Type B pancreatic cell (in vitro differentiated cells): ENCODE data around the gene GDNF. TPM values are rescaled to one million over a fixed set of nuclear protein-coding genes. Genes with fewer than 3 reads are reported as not detected.
"Not testable (repeated sequence)": the region's sequence is repeated elsewhere in the genome, so short reads cannot be mapped to it uniquely, and the experiment has no call there.

Experiments used
- DNase-seq: peaks from one replicate; pipeline ENCODE4 v3.0.0; 2021; ENCODE audit warnings: mixed read lengths; ENCODE audit not compliant: unreplicated experiment; ENCODE audit errors: extremely low spot score
- H3K27ac Mint-ChIP-seq: 2 replicates; pipeline ENCODE4 v1.8.0; 2021; ENCODE audit warnings: mild to moderate bottlenecking, mixed read lengths
- H3K27me3 Mint-ChIP-seq: 2 replicates; pipeline ENCODE4 v1.8.0; 2021; ENCODE audit warnings: mixed read lengths
- H3K36me3 Mint-ChIP-seq: 2 replicates; pipeline ENCODE4 v1.8.0; 2021; ENCODE audit warnings: mixed read lengths
- H3K4me1 Mint-ChIP-seq: one replicate; pipeline ENCODE4 v1.8.0; 2021; ENCODE audit warnings: mixed read lengths; ENCODE audit not compliant: unreplicated experiment
- H3K4me3 Mint-ChIP-seq: 2 replicates; pipeline ENCODE4 v1.8.0; 2021; ENCODE audit warnings: mild to moderate bottlenecking, mixed read lengths
- H3K9me3 Mint-ChIP-seq: 2 replicates; pipeline ENCODE4 v1.8.0; 2021; ENCODE audit warnings: mixed read lengths
- total RNA-seq: library from RNA; stranded (reverse); gene quantifications from 2 replicates; pipeline ENCODE4 v1.2.1, GENCODE V29; 2021; ENCODE audit warnings: low replicate concordance
- TF ChIP-seq, protein P1 (sequence below): fragments of 200-600 bp; sonication (generic); conservative IDR thresholded peaks from 2 replicates; pipeline ENCODE4 v1.5.0; 2021; ENCODE audit warnings: antibody characterized with exemption, mild to moderate bottlenecking

Gene GDNF
- total RNA-seq, 1 donor from 2014 or later, result 5.7 TPM

DNA sequence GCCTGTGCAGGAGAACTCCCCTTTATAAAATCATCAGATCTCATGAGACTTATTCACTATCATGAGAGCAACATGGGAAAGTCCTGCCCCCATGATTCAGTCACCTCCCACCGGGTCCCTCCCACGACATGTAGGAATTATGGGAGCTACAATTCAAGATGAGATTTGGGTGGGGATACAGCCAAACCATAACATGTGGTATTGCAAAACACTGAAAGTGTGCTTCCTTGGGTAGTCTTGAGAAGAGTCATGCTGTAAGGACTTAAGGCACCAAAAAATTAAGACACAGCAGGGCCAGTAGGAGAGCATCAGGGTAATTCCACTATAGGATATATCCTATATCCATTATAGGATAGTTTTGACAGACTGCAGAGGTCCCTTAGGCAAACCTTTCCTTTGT, 29.4 kb upstream of the GDNF start:
- Mint-ChIP-seq H3K4me3 (no peak overlapping the region), H3K9me3 (peaks cover 8% of the 10 kb centered on the region), H3K27me3 (peaks cover 4% of the 10 kb centered on the region), H3K4me1 (no peaks in the 10 kb centered on the region), H3K36me3 (no peaks in the 10 kb centered on the region), H3K27ac (no peak overlapping the region)
- DNase-seq, result no peak
- TF ChIP-seq, protein P1, sequence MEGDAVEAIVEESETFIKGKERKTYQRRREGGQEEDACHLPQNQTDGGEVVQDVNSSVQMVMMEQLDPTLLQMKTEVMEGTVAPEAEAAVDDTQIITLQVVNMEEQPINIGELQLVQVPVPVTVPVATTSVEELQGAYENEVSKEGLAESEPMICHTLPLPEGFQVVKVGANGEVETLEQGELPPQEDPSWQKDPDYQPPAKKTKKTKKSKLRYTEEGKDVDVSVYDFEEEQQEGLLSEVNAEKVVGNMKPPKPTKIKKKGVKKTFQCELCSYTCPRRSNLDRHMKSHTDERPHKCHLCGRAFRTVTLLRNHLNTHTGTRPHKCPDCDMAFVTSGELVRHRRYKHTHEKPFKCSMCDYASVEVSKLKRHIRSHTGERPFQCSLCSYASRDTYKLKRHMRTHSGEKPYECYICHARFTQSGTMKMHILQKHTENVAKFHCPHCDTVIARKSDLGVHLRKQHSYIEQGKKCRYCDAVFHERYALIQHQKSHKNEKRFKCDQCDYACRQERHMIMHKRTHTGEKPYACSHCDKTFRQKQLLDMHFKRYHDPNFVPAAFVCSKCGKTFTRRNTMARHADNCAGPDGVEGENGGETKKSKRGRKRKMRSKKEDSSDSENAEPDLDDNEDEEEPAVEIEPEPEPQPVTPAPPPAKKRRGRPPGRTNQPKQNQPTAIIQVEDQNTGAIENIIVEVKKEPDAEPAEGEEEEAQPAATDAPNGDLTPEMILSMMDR, result no peak

DNA sequence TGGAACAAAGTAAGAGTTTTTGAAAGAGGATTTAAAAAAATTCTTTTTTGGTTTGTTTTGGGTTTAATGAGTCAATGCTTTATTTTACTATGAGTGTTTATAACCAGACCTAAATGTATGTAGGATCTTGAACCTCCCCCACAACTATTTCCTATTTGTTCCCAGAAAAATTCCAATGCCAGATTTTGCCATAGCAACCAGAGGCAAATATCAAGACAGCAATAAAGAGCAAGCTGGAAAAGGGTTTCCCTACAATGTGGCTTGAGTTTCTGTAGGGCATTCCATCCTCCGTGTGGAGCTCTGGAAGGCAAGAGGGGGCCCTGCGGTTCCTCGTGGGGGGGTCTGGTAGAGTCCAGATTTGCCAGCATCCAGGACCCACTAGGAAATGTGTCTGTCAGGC, 27.8 kb upstream of the GDNF start:
- TF ChIP-seq, protein P1, result no peak
- peaks cover 8% of the 10 kb centered on the region for H3K9me3 Mint-ChIP-seq
- H3K27ac Mint-ChIP-seq, result no peak overlapping the region
- H3K4me1 Mint-ChIP-seq, result no peaks in the 10 kb centered on the region
- peaks cover 4% of the 10 kb centered on the region for H3K27me3 Mint-ChIP-seq
- DNase-seq, result no peak
- H3K4me3 Mint-ChIP-seq, result no peak overlapping the region
- no peaks in the 10 kb centered on the region for H3K36me3 Mint-ChIP-seq

DNA sequence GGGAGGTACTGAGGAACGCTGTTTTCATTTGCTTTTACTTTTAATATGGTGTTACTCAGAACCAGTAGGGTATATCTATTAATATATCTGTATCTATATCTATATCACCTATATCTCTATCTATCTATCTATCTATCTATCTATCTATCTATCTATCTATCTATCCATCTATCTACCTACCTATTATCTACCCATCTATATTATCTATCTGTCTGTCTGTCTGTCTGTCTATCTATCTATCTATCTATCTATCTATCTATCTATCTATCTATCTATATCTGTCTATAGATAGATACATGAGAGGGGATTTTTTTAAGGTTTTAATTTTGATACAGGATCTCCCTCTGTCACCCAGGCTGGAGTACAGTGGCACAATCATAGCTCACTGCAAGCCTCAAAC, 23.1 kb upstream of the GDNF start:
- not testable (repeated sequence) for H3K4me3 Mint-ChIP-seq, DNase-seq, H3K4me1 Mint-ChIP-seq, H3K36me3 Mint-ChIP-seq, H3K27me3 Mint-ChIP-seq, H3K27ac Mint-ChIP-seq, H3K9me3 Mint-ChIP-seq

DNA sequence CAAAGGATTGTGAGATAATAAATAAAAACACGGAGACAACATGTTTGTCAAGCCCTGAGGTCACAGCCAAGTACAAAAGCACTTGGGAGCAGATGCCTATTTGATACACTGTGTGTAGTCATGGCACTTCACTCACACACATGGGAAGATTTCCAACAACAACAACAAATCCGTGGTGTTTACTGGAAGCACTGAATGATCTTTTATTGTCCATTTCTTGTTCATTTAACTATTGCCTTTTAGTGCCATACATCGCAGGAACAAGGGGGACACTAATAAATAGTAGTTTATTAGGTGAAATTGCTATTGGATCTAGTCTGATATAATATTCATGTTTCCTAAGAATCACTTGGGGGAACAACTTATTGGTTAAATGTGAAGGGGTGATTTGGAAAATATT, 20.4 kb upstream of the GDNF start:
- no peaks in the 10 kb centered on the region for H3K36me3 Mint-ChIP-seq
- no peak overlapping the region for H3K4me3 Mint-ChIP-seq
- DNase-seq, result no peak
- TF ChIP-seq, protein P1, result no peak
- peaks cover 9% of the 10 kb centered on the region for H3K4me1 Mint-ChIP-seq
- no peak overlapping the region for H3K27ac Mint-ChIP-seq
- peaks cover 15% of the 10 kb centered on the region for H3K27me3 Mint-ChIP-seq
- no peaks in the 10 kb centered on the region for H3K9me3 Mint-ChIP-seq

DNA sequence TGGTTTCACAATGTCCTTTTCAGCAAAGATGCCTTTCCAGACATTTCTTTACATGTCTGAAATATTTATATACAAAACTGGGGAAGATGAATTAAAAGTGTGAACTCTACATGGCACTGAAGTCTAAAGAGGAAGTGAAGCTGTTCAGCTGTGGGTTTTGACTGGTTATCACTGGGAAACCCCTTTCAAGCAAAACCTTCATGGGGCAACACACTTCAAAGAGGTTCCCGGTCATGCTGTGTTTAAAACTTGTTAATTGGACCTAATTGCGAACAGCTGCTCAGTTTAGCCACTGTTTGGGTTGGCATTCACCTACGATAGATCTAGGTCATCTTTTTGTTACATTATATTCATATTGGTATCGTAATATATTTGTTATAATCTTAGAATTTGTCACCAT, 20.0 kb upstream of the GDNF start:
- Mint-ChIP-seq H3K4me3 (no peak overlapping the region), H3K9me3 (no peaks in the 10 kb centered on the region), H3K27me3 (peaks cover 15% of the 10 kb centered on the region), H3K36me3 (no peaks in the 10 kb centered on the region), H3K27ac (no peak overlapping the region), H3K4me1 (peaks cover 9% of the 10 kb centered on the region)
- TF ChIP-seq, protein P1, result no peak
- DNase-seq, result no peak

DNA sequence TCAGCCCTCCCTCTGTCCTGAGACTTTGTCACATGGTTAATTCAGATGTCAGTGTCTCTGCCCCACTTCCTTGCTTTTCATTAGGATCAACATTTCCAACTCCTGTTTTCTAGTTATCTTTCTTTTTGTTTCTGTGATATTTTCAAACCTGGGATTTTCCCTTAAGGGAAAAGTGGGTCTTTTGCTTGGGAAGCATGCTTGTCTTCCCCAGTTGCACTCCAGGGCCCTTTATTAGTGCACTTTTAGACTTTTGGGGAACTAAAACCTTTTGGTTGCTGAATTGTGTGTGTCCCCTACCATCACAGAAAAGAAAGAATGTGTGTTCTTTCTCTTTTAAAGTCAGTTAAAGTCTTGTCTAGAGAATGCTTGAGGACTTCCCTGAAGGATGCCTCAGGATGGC, 18.4 kb upstream of the GDNF start:
- H3K36me3 Mint-ChIP-seq, result no peaks in the 10 kb centered on the region
- no peak overlapping the region for H3K4me3 Mint-ChIP-seq
- no peak overlapping the region for H3K27ac Mint-ChIP-seq
- peaks cover 15% of the 10 kb centered on the region for H3K27me3 Mint-ChIP-seq
- no peaks in the 10 kb centered on the region for H3K9me3 Mint-ChIP-seq
- peaks cover 9% of the 10 kb centered on the region for H3K4me1 Mint-ChIP-seq
- no peak for DNase-seq
- TF ChIP-seq, protein P1, result no peak
